ENCODE data around the gene CHST5. TPM values are rescaled to one million over a fixed set of nuclear protein-coding genes. Genes with fewer than 3 reads are reported as not detected.

CHST5 gene
- total and polyA plus RNA-seq, 2 donors (not counting 3 experiments of a cell fraction or from before 2014, with no cell fraction given): 0.23 to 0.29 TPM

DNA sequence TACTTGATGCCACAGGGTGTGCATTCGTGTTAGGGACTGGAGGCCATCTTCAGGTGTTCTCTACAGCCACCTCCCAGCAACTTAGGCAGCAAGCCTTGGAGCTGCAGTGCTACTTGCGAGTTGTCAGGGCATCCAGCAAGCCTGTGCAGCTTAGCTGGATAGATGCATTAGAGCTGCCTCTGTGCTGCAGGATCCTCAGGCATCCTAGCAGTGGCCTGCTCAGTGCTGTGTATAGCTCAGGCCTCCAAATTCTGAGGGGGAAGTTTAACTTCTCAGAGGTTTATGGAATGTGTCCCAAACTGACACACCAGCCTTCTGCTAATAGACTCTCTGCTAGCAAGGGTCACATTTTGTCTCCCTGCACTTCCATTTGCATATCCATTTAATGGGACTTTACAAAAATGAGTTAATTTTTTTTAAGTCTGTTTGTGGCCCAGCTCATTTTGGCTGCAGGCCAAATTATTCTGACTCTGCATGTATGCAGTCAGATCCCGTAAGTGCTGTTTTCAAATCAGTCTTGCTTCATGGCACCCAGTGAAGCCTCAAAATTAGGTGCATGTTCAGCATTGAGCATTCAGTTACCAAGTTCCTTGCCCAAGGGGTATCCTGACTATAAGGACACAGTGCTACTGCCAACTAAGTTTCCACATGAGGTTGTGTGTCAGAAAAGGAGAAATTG, 37.1 kb upstream of the CHST5 start:
- intact Hi-C loops (cut with micrococcal nuclease): no loop called here
- no peak for DNase-seq (ENCODE audit: low read depth, low spot score)
- TF ChIP-seq FOS (IDR thresholded peaks at IDR 0.05; ENCODE audit: borderline replicate concordance, insufficient read depth, low read length) (no peak), MAX (IDR thresholded peaks at IDR 0.05; ENCODE audit: insufficient read depth, insufficient read length) (no peak), POLR2AphosphoS5 (IDR thresholded peaks at IDR 0.05; ENCODE audit: insufficient read depth, low read depth, low read length) (no peak), JUN (IDR thresholded peaks at IDR 0.05; ENCODE audit: borderline replicate concordance, insufficient read depth, insufficient read length, low read depth) (no peak), MYC (IDR thresholded peaks at IDR 0.05; ENCODE audit: low read depth, low read length) (no peak), EZH2 (IDR thresholded peaks at IDR 0.05; ENCODE audit: borderline replicate concordance, low read depth, low read length, severe bottlenecking) (no peak), POLR2A (IDR thresholded peaks at IDR 0.05; ENCODE audit: low read depth, low read length) (no peak), CTCF (IDR thresholded peaks at IDR 0.05; ENCODE audit: extremely low read depth in 1 of 2, insufficient read depth in 1 of 2, low read depth in 1 of 2, low read length in 2 of 2) (no peak), GATA2 (IDR thresholded peaks at IDR 0.05; ENCODE audit: insufficient read depth, insufficient read length, low read depth, low read length) (no peak)

More for the DNA sequence above, 37.1 kb upstream of the CHST5 start:
- no peaks in the 10 kb centered on the region for H3K4me1 ChIP-seq (ENCODE audit: control insufficient read depth, extremely low read depth, insufficient read depth, low read length)
- no TSS peak for BruUV-seq (replicated peaks)
- no peaks in the 10 kb centered on the region for H3K79me2 ChIP-seq (ENCODE audit: control insufficient read depth, insufficient read depth, low read length)
- dilution Hi-C loops (cut with MboI; ENCODE audit: extremely low pct_ligation_motif_present, low sequenced_read_pairs): no loop called here
- no peaks in the 10 kb centered on the region for H4K20me1 ChIP-seq (replicated peaks; ENCODE audit: control insufficient read depth, extremely low read depth, insufficient read depth, low read length)
- ChIA-PET POLR2A (no interaction called here), CTCF (interaction anchor here (0.7 to 0.9 kb wide), 2 partner anchors 102 to 371 kb away, joined by 3 read pairs; no protein-coding TSS in a partner anchor)
- no peak overlapping the region for H3K9ac ChIP-seq (replicated peaks; ENCODE audit: extremely low read depth, insufficient read depth, low read length)
- no peak overlapping the region for H2AFZ ChIP-seq (ENCODE audit: low read depth, low read length)
- no peak overlapping the region for H3K27ac ChIP-seq (ENCODE audit: insufficient read depth, low read depth, low read length)
- H3K9me3 ChIP-seq (replicated peaks; ENCODE audit: control insufficient read depth, insufficient read depth, low read length): no peaks in the 10 kb centered on the region
- H3K4me2 ChIP-seq (ENCODE audit: insufficient read depth, low read length): no peak overlapping the region
- peaks cover 29 to 37% of the 10 kb centered on the region in 2 experiments for H3K36me3 ChIP-seq (ENCODE audit: control insufficient read depth in 2 of 2, extremely low read depth in 1 of 2, insufficient read depth in 2 of 2, low read length in 2 of 2)
- H3K27me3 ChIP-seq (ENCODE audit: control insufficient read depth in 2 of 2, insufficient read depth in 2 of 2, low read length in 2 of 2): no peaks in the 10 kb centered on the region
- FAIRE-seq: no peak
- H3K4me3 ChIP-seq (replicated peaks in 1 of 3; ENCODE audit: insufficient read depth in 1 of 3, low read depth in 1 of 3, low read length in 3 of 3): no peak overlapping the region
- no peaks in the 10 kb centered on the region for H3K9me1 ChIP-seq (replicated peaks; ENCODE audit: control insufficient read depth, extremely low read depth, insufficient read depth, low read length)
